ENCODE data around the gene TOP3A.
A peak's percentile ranks its signal among the peaks of the same experiment; 100 is the strongest.

TOP3A gene

DNA sequence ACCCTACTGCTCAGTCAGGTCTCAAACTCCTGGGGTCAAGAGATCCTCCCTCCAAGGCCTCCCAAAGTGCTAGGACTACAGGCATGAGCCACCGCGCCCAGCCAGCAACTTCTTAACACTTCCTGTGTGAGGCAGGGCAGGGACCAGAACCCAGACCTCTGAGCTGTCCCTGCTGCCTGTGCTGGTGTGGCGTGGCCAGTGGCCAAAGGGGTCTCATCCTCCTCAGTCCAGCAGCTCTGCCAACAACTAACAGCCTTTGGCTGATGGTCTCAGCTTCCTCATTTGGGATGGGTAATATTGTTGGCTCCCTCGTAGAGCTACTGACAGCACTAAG, 90.8 kb downstream of the TOP3A start:
- H2AFZ ChIP-seq (ENCODE audit: low read length, unreplicated experiment) = peak overlapping the region; percentile 72
- peak overlapping the region; percentile 68 for H3K27ac ChIP-seq (ENCODE audit: low read depth, low read length)
- no peak overlapping the region for H3K4me3 ChIP-seq (ENCODE audit: low read depth, low read length)

More for the DNA sequence above, 90.8 kb downstream of the TOP3A start:
- H3K36me3 ChIP-seq (ENCODE audit: insufficient read depth, low read length) = no peaks in the 10 kb centered on the region
- peaks cover 39% of the 10 kb centered on the region for H3K4me1 ChIP-seq (ENCODE audit: control insufficient read depth, insufficient read depth, low read length, unreplicated experiment)
- H3K27me3 ChIP-seq (ENCODE audit: insufficient read depth, low read length) = no peaks in the 10 kb centered on the region
- peaks cover 32% of the 10 kb centered on the region for H3K79me2 ChIP-seq (ENCODE audit: control insufficient read depth, insufficient read depth, low read length, unreplicated experiment)

All from ACC112 (cell line).